Fibroblast of villous mesenchyme (primary cell): ENCODE results near the gene TNPO3. TPM values are rescaled to one million over a fixed set of nuclear protein-coding genes. Genes with fewer than 3 reads are reported as not detected.

Experiments
- DNase-seq: peaks from one replicate; pipeline ENCODE4 v3.0.0-alpha.2; 2010; ENCODE audit warnings: low read depth
- H3K4me3 ChIP-seq: 2 replicates; pipeline ENCODE4 v1.5.1; 2011; ENCODE audit warnings: low read depth, mild to moderate bottlenecking, low read length
- CTCF ChIP-seq: IDR thresholded peaks from 2 replicates; pipeline ENCODE4 v1.5.1; 2012; ENCODE audit warnings: low read depth, mild to moderate bottlenecking, low read length; ENCODE audit not compliant: insufficient read depth
- total RNA-seq: library from RNA; depleted of rRNA; stranded (reverse); fragments of >200 nt; gene quantifications from 2 replicates; pipeline ENCODE4 v1.2.3, GENCODE V29; 2012

Gene TNPO3
- total RNA-seq, 1 donor: 60.9 TPM

- no peak for TF ChIP-seq CTCF
- H3K4me3 ChIP-seq: no peak overlapping the region
- no peak for DNase-seq
Measured at GRCh38 chr7:128934361-128935341, 120.3 kb downstream of the TNPO3 start.

- H3K4me3 ChIP-seq: no peak overlapping the region
- DNase-seq: no peak
- TF ChIP-seq CTCF: no peak
Measured at GRCh38 chr7:128933180-128933891, 121.6 kb downstream of the TNPO3 start.

GRCh38 chr7:128932862-128933179 lies 122.1 kb downstream of the TNPO3 start:
- H3K4me3 ChIP-seq: no peak overlapping the region
- no peak for DNase-seq
- no peak for TF ChIP-seq CTCF

GRCh38 chr7:128931965-128932861 lies 122.7 kb downstream of the TNPO3 start:
- no peak overlapping the region for H3K4me3 ChIP-seq
- DNase-seq: no peak
- no peak for TF ChIP-seq CTCF

GRCh38 chr7:128931190-128931798 lies 123.6 kb downstream of the TNPO3 start:
- no peak for TF ChIP-seq CTCF
- DNase-seq: no peak
- no peak overlapping the region for H3K4me3 ChIP-seq
